Lung (tissue), 12 donors: ENCODE data around the gene DDX42. TPM values are rescaled to one million over a fixed set of nuclear protein-coding genes. Genes with fewer than 3 reads are reported as not detected.

Source experiments
- ATAC-seq: fragments of 200-7000 bp; cut with Tn5 transposase; one replicate; pipeline ENCODE4 v1.9.1; 2020; ENCODE audit warnings: moderate number of reproducible peaks; ENCODE audit not compliant: insufficient read depth, low FRiP score
- DNase-seq, 3 donors: peaks; one replicate each; pipeline ENCODE4 v3.0.0-alpha.2; 2013 to 2017
- H3K27ac ChIP-seq, 2 donors: one replicate each; pipeline ENCODE4 v1.5.1; 2013; ENCODE audit warnings: mild to moderate bottlenecking in 2 of 2, moderate library complexity in 2 of 2, control low read depth in 1 of 2, inconsistent platforms in 1 of 2, low read depth in 1 of 2, low read length in 1 of 2
- H3K27me3 ChIP-seq, 3 donors: one replicate each; pipeline ENCODE4 v1.5.1; 2013; ENCODE audit warnings: low read length in 2 of 3; ENCODE audit not compliant: control insufficient read depth in 3 of 3, insufficient read depth in 3 of 3
- H3K36me3 ChIP-seq, 4 donors: one replicate each; pipeline ENCODE4 v1.5.1; 2013; ENCODE audit warnings: low read length in 4 of 4, mild to moderate bottlenecking in 1 of 4, moderate library complexity in 1 of 4; ENCODE audit not compliant: control insufficient read depth in 4 of 4, insufficient read depth in 4 of 4
- H3K4me1 ChIP-seq, 5 donors: one replicate each; pipeline ENCODE4 v1.5.1; 2013; ENCODE audit warnings: low read length in 5 of 5, mild to moderate bottlenecking in 2 of 5, moderate library complexity in 1 of 5; ENCODE audit not compliant: control insufficient read depth in 5 of 5, insufficient read depth in 5 of 5
- H3K4me3 ChIP-seq: one replicate; pipeline ENCODE4 v1.5.1; 2013; ENCODE audit warnings: mild to moderate bottlenecking, control low read depth, moderate library complexity
- H3K9ac ChIP-seq, 2 donors: one replicate each; pipeline ENCODE4 v1.5.1; 2013; ENCODE audit warnings: low read length in 2 of 2, control low read depth in 1 of 2; ENCODE audit not compliant: insufficient read depth in 1 of 2
- H3K9me3 ChIP-seq, 4 donors: one replicate each; pipeline ENCODE4 v1.5.1; 2013; ENCODE audit warnings: low read length in 3 of 4, mild to moderate bottlenecking in 1 of 4, moderate library complexity in 1 of 4; ENCODE audit not compliant: control insufficient read depth in 4 of 4, insufficient read depth in 3 of 4
- WGBS, 2 donors: extraction: QIAGEN DNeasy Blood & Tissue Kit; methylation state at CpG; one replicate each; pipeline ENCODE4 v1.1.7; 2013; 5-methylcytosine and 5-hydroxymethylcytosine counted together
- polyA plus RNA-seq, 2 donors: library from polyadenylated mRNA; stranded (reverse); fragments of 200-250 nt; gene quantifications; one replicate each; pipeline ENCODE4 v1.2.1, GENCODE V29; 2013
- total RNA-seq, 2 donors: library from RNA; depleted of rRNA in 1 of 2; stranded (reverse); fragments of >200 nt in 1 of 2; gene quantifications; one replicate each; pipeline ENCODE4 v1.2.1, GENCODE V29; 2014 to 2021
- TF ChIP-seq, protein P1 (sequence below): IDR thresholded peaks from 2 replicates; pipeline ENCODE4 v1.5.1; 2012; ENCODE audit warnings: mild to moderate bottlenecking; ENCODE audit errors: control extremely low read depth, extremely low read depth
- donor health status: control.
- donor health status: control.
- donor health status: Bipolar disorder and iron deficiency.
- donor health status: healthy.
- donor health status: DM: yes; HTN: yes; CAD: no.

The DDX42 gene
- total and polyA plus RNA-seq, 4 donors, result 47.8 to 153 (median 75.9) TPM

DNA sequence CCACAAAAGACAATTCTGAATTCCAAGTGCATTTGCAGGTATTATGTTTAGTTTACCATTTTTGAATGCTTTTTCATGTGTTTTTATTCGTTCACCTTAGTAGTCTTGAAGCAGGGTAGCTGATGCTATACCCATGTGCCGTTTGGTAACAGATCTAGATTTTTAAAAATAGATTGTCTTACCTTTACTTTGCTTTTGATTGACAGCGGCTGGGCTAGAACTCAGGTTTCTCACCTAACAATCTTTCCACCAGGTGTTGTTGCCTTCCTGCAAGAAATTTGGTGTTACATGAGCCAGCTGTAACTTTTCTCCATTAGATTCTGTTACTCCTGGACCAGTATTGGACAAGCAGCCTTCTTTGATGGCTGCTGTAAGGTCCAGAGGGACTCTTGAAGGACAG lies 55.0 kb downstream of the DDX42 start:
- TF ChIP-seq, protein P1, sequence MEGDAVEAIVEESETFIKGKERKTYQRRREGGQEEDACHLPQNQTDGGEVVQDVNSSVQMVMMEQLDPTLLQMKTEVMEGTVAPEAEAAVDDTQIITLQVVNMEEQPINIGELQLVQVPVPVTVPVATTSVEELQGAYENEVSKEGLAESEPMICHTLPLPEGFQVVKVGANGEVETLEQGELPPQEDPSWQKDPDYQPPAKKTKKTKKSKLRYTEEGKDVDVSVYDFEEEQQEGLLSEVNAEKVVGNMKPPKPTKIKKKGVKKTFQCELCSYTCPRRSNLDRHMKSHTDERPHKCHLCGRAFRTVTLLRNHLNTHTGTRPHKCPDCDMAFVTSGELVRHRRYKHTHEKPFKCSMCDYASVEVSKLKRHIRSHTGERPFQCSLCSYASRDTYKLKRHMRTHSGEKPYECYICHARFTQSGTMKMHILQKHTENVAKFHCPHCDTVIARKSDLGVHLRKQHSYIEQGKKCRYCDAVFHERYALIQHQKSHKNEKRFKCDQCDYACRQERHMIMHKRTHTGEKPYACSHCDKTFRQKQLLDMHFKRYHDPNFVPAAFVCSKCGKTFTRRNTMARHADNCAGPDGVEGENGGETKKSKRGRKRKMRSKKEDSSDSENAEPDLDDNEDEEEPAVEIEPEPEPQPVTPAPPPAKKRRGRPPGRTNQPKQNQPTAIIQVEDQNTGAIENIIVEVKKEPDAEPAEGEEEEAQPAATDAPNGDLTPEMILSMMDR, result no peak
- WGBS, 2 donors, result 92 to 96% methylated on average over 3 of the region's 3 CpGs
- H3K4me3 ChIP-seq, result no peak overlapping the region

DNA sequence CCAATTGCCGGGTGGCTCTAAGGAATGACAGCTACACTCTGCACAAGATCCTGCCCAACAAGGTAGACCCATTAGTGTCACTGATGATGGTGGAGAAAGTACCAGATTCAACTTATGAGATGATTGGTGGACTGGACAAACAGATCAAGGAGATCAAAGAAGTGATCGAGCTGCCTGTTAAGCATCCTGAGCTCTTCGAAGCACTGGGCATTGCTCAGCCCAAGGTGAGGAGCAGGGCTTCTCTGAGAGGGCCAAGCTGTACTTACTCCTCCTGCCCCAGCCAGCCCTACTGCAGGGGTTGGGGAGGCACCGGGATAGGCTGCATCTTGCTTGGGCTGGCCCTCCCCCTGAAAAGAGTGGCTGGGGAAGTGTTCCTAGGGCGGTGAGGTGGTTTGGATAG lies 56.3 kb downstream of the DDX42 start:
- Histone ChIP-seq H3K9ac (no peak overlapping the region), H3K36me3 (peaks cover 28 to 58% (median 51%) of the 10 kb centered on the region in 4 donors), H3K27me3 (no peaks in the 10 kb centered on the region), H3K4me3 (no peak overlapping the region), H3K9me3 (no peaks in the 10 kb centered on the region), H3K27ac (no peak overlapping the region), H3K4me1 (peaks cover 0 to 20% (median 7%) of the 10 kb centered on the region in 5 donors)
- TF ChIP-seq, protein P1, result no peak
- 91 to 93% methylated on average over 5 of the region's 5 CpGs for WGBS, 2 donors
- ATAC-seq, result no peak
- DNase-seq, result no peak

More for the DNA sequence above, 55.0 kb downstream of the DDX42 start:
- no peak for DNase-seq
- no peak for ATAC-seq
- no peak overlapping the region for H3K27ac ChIP-seq
- H3K9me3 ChIP-seq, result no peaks in the 10 kb centered on the region
- H3K27me3 ChIP-seq, result no peaks in the 10 kb centered on the region
- H3K4me1 ChIP-seq, result peaks cover 0 to 20% (median 7%) of the 10 kb centered on the region in 5 donors
- H3K9ac ChIP-seq, result no peak overlapping the region
- H3K36me3 ChIP-seq, result peaks cover 38 to 57% (median 53%) of the 10 kb centered on the region in 4 donors

DNA sequence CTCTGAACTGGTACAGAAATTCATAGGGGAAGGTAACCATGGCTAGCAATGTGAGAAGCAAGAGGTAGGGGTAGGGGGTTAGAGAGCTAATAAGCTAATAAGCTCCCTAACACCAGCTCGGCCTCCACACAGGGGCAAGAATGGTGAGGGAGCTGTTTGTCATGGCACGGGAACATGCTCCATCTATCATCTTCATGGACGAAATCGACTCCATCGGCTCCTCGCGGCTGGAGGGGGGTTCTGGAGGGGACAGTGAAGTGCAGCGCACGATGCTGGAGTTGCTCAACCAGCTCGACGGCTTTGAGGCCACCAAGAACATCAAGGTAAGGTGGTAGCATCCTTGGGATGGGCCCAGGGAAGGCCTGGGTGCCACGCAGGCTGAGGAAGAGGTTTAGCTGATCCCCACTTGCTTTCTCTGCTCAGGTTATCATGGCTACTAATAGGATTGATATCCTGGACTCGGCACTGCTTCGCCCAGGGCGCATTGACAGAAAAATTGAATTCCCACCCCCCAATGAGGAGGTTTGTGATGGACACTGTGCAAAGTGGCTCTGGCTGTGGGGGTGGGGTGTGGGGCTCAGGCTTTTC lies 57.0 kb downstream of the DDX42 start:
- Histone ChIP-seq H3K4me3 (no peak overlapping the region), H3K36me3 (peaks cover 27 to 61% (median 49%) of the 10 kb centered on the region in 4 donors), H3K4me1 (peaks cover 0 to 16% (median 4%) of the 10 kb centered on the region in 5 donors), H3K27ac (no peak overlapping the region), H3K9ac (no peak overlapping the region), H3K9me3 (no peaks in the 10 kb centered on the region), H3K27me3 (no peaks in the 10 kb centered on the region)
- no peak for ATAC-seq
- 84 to 85% methylated on average over 15 of the region's 15 CpGs for WGBS, 2 donors
- DNase-seq, result no peak
- TF ChIP-seq, protein P1, result no peak

DNA sequence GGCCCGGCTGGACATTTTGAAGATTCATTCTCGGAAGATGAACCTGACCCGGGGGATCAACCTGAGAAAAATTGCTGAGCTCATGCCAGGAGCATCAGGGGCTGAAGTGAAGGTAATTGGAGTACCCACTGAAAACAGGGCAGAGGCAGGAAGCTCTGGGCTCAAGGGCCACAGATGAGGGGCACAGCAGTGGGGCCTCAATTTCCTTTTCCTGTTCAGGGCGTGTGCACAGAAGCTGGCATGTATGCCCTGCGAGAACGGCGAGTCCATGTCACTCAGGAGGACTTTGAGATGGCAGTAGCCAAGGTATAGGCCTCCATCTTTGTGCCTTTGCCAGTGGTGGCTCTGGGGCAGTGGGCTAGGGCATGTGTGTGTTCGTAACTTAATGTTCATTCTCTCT lies 57.5 kb downstream of the DDX42 start:
- H3K4me3 ChIP-seq, result no peak overlapping the region
- H3K9ac ChIP-seq, result no peak overlapping the region
- H3K4me1 ChIP-seq, result peaks cover 0 to 12% (median 3%) of the 10 kb centered on the region in 5 donors
- peaks cover 27 to 64% (median 50%) of the 10 kb centered on the region in 4 donors for H3K36me3 ChIP-seq
- H3K27me3 ChIP-seq, result no peaks in the 10 kb centered on the region
- no peak overlapping the region for H3K27ac ChIP-seq
- DNase-seq, result no peak
- WGBS, 2 donors, result 34 to 59% methylated on average over 8 of the region's 8 CpGs
- TF ChIP-seq, protein P1, result no peak
- H3K9me3 ChIP-seq, result no peaks in the 10 kb centered on the region
- ATAC-seq, result no peak
